ENCODE results near the gene PRRT4.

Gene PRRT4

DNA sequence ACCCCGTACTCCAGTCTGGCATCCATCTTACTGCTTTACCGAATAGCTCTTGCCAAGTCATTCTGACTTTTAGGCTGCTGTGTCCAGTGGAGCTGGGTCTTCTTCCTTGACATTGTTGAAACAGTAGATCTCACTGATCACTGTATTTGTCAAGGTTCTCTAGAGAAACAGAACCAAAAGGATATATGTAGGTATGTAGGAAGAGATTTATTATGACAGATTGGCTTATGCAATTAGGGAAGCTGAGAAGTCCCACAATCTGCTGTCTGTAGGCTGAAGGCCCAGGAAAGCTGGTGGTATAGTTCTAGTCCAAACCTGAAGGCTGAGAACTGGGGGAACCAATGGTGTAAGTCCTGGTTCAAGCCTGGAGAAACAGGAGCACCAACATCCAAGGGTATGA, 12.1 kb upstream of the PRRT4 start:
- no peak for DNase-seq

DNA sequence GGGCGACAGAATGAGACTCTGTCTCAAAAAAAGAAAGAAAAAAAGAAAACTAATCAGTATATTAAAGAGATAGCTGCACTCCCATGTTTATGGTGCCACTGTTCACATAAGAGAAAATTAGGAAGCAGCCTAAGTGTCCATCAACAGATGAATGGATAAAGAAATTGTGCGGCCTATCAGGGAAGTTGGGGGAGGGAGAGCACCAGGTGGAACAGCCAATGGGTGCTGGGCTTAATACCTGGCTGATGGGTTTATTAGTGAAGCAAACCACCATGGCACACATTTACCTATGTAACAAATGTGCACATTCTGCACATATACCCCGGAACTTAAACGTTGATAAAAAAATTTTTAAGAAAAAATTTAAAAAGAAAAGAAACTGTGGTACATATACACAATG, 9.0 kb upstream of the PRRT4 start:
- no peak for DNase-seq

DNA sequence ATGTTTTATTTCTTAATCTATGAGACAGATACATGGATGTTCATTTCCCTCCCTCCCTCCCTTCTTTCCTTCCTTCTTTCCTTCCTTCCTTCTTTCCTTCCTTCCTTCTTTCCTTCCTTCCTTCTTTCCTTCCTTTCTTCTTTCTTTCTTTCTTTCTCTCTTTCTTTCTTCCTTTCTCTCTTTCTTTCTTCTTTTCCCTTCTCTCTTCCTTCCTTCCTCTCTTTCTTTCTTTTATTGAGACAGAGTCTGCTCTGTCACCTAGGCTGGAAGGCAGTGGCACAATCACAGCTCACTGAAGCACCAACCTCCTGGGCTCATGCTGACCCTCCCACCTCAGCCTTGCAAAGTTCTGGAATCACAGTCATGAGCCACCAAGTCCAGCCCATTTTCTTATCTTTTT, 5.5 kb upstream of the PRRT4 start:
- DNase-seq = no peak

DNA sequence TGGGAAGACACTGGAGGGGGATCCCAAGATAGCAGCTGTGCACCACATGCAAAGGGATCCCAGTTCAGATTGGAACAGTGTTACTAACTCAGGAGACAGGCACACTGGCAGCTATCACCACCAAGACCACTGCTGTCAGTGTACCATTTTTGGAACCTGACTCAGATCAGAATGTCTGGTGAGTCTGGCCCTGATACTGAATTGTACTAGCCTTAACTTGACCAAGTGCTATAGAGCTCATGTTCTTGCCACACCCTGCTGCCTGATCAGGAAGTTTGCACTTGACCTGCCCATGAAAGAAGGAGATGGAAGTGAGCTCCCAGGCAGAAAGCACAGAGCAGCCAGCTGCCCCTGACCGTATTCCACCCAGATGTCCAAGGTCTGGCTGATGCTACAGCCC, 4.8 kb upstream of the PRRT4 start:
- DNase-seq = no peak

DNA sequence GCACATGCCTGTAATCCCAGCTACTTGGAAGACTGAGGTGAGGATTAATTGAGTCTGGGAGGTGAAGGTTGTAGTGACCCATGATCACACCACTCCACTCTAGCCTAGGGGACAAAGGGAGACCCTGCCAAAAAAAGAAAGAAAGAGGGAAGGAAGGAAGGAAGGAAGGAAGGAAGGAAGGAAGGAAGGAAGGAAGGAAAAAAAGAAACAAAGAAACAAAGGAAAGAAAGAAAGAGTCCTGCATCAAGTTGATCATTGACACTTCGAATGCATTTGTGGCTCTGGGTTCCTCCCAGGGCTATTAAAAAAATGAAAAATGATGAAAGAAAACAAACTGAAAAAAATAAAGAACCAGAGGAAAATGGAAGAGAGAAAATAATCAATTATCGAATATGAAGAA, 3.9 kb upstream of the PRRT4 start:
- no peak for DNase-seq

DNA sequence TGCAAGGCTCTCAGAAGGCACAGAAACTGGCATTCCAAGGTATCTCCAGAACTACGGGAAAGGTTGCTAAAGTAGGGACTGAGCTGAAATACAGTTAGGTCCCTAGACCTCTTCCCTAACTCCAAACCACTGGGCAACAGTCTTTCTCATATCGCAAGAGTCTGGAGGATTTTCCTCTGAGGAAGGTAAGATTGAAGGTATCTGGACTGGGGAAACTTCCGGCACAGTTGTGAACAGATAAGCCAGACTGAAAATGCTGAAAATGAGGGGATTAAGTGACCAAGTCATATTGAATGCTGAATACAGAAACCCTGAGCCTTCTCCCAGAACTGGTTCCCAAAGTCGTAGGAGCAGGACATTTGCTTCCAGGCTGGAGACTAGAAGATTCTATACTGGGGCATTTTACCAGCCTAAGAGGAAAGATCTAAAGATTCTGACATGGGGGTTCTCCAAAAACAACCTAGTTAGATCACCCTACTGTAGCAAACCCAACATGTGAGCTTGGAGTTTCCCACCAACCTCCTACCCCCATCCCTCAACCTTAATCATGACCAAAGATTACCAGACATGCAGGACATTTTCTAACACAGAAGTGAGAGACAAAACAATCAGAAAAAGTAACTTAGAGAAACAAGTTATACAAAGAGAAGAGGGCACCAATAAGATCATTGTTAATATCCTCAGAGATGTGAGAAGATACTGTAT, 2.8 kb upstream of the PRRT4 start:
- DNase-seq = no peak

DNA sequence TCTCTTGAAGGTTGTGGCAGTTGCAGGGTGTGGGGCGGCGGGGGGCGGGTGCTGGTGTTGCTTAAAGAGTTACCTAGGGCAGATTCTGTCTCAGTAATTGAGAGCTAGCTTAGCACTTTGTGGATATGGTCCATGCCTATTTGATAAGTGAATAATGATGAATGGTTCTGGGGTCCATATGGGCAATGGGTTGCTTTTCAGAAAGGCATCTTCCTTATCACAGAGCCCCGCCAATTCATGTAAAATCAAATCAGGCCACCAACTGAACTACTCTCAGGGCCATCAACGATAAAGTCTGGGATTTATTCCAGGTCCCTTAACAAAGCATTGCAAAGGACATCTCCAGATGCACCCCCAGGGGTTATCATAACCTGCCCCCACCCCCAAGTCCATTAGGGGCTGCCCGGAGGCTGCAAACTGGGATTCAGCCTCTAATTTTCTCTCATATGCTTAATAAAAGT, 1.8 kb upstream of the PRRT4 start:
- DNase-seq = no peak

DNA sequence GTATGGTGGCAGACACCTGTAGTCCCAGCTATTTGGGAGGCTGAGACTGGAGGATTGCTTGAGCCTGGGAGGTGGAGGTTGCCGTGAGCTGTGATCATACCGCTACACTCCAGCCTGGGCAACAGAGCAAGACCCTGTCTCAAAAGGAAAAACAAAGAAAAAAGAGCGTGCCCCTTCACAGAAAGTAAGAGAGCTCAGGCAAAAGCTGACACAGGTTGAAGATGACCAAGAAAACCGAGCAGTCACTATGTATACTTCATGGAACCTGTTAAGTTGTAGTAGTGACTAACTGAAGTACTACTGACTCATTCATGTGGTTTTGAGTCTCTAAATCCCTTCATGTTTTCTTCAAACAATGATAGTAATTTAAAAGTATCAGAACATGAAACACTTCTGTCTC, 1.2 kb upstream of the PRRT4 start:
- no peak for DNase-seq

DNA sequence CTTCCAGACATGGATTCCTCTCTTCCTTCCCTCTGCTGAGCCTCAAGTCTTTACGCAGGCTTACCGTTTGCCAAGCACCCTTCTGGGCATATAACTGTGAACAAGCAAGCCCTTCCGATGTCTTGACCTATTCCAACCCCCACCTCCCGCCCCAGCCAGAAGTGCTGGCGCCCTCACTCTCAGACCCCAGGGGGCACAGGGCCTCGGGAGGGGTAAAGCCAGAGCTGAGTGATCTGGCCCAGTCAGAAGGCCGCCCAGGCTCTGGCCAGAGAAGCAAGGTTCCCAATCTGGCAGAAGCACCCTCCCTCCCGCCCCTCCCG, 1.2 kb downstream of the PRRT4 start:
- DNase-seq = no peak

DNA sequence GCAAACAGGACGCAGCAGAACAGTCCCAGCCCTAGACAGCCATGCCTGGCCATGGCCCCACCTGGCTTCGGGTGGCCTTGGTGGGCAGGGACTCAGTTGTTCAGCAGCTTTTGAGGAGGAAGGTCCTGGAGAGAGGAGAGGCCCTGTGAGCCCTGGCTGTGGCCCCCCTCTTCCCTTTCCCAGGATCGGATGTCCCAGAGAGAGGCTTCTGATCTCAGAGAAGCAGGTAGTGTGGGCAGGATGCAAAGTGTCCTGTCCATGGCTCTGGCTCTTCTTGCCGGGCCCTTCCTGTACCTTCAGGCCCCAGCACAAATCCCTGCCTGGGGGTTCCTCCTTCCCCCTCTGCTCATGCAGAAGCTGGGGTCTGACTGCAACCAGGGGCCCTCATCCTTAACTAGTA, 1.6 kb downstream of the PRRT4 start:
- no peak for DNase-seq

DNA sequence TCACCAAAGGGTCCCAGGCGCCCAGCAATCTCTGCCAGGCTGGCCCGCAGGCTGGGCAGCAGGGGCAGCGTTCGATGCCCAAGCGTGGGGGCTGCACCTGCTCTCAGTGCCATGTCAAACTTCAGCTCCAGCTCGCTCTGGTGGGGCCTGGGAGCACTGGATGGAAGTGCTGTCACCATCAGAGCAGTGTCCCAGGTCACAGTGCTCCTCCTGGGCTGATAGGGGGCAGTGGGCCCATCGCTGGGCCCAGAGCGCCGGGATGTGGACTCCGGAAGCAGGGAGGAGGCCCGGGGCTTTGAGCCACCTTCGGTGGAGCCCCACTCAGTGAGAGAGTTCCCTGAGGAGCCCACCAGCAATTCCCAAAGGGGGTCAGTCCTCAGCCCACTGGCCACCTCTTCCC, 2.2 kb downstream of the PRRT4 start:
- no peak for DNase-seq

DNA sequence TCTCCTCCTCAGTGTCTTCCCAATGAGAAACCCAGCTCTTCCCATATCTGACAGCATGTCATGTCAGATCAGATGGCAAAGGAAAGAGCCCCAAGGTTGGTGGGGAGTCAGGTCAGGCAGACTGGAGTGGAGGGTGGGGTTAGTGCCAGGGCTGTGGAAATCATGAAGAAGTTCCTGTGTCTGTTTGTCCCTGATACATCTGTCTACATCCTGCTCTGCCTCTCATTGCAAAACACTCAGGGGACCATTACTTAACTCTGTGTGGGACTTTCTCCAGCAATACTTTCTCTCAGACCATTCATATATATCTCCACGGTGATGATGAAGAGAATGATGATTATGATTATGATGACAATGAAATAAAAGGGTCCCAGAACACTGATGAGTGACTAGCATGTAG, 3.3 kb downstream of the PRRT4 start:
- DNase-seq = no peak

DNA sequence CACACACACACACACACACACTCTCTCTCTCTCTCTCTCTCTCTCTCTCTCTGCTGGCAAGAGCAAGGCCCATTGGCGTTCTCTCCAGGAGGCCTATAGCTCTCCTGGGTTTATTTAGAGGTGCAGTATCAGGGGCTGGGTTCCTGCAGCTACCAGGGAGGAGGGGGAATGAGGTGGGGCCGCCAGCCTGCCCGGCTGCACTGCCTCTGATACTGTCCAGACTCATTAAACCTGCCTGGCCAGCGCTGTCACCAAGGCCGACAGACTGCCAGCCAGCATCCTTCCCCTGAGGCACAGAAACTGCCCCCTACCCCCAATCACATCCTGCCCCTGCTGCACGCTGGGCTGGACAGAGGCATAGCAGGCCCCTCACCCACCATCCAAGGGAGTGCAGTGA, 4.3 kb downstream of the PRRT4 start:
- DNase-seq = no peak

DNA sequence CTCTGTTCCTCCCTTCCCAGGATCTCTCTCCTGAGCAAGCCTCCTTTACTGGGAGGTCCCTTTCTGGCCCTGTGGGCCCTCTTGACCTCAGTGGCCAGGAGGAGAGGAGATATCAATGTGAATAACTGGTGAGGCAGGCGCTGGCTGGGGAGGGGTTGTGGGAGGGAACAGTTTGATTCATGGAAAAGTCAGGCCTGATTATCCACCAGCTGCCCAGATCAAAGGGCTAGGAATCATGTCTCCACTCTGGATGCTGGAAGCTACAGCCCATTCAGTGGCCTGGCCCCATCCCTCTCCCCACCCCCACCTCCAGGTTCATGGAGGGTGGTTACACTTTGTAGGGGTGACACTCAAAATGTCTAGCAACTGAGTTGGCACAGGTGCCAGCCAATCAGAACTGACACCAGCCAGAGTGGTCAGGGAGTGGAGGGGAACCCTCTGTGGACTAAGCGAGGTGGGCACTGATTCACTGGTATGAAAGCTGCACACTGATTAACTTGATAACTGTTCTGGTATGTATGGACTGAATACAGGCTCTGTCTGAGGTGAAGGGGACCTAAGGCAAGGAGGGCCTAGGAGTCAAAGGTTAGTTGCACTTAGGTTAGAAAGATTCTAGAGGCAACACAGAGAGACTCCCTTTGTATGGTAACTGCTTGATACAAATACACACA, 4.8 kb downstream of the PRRT4 start:
- DNase-seq = no peak

DNA sequence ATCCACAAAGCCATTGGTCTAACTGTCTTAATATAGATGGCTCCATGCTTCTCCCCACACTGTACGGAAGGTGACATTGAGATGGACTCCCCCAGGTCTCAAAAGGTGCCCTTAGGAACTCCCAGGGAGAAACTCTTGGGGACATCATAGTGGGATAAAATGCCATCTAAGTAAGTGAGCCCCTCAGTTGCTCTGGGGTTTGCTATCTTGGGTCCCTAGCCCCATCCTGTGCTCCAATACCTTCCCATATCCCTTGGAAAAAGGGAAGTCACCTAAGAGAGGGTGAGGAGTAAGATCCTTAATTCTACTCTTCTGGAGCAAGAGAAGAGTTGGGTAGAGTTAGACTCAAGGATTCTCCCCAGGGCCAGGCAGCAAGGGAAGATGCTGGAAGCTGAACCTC, 7.9 kb downstream of the PRRT4 start:
- no peak for DNase-seq

DNA sequence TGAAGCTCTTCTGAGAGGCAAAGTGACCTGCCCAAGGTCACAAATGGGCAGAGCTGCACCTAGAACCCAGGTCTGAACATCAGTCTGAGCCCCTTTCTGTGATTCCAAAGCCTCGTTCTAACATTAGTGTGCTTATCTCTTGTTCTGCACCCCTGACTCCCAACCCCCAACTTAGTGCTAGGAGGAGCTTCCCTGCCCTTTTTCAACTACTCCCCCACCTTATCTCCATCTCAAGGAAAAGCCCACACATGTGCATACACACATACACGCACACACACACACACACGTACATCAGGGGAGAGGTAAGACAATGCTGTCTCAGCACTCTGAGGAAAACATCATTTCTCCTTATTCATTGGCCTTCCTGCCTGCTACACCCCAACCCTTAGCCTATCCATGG, 8.3 kb downstream of the PRRT4 start:
- DNase-seq = no peak

DNA sequence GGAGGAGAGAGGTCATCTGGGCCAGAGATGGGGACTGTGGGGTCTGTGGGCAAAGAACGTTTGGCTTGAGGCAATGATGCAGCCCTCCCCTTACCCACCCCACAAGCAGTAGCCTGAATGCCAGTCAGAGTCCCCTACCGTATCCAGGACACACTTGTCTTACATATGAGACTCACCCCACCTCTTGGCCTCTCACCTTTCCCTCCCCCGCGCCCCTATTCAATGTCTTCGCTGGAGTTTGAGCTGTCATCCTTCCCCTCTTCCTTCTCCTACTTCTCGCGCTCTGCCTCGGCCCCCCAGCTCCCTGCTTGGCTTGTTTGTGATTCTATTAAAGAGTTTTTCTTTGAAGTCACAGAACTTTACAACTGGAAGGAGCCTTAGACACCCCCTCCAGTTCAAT, 8.9 kb downstream of the PRRT4 start:
- DNase-seq = no peak

DNA sequence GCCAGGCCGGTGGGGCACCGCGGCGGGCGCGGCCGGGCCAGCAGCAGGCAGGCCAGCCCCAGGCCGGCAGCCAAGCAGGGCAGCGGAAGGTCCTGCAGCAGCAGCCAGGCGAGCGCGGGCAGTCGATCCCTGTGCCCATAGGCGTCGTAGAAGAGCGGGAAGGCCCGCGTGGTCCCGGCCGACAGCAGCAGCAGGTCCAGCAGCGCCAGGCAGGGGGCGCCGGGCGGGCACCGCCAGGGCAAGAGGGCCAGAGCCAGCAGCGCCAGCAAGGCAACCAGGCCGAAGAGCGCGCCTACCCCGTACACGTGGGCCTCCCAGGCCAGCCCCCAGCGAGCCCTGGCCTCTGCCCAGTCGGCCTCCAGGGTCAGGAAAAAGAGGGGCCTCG, 9.3 kb downstream of the PRRT4 start:
- DNase-seq = no peak

DNA sequence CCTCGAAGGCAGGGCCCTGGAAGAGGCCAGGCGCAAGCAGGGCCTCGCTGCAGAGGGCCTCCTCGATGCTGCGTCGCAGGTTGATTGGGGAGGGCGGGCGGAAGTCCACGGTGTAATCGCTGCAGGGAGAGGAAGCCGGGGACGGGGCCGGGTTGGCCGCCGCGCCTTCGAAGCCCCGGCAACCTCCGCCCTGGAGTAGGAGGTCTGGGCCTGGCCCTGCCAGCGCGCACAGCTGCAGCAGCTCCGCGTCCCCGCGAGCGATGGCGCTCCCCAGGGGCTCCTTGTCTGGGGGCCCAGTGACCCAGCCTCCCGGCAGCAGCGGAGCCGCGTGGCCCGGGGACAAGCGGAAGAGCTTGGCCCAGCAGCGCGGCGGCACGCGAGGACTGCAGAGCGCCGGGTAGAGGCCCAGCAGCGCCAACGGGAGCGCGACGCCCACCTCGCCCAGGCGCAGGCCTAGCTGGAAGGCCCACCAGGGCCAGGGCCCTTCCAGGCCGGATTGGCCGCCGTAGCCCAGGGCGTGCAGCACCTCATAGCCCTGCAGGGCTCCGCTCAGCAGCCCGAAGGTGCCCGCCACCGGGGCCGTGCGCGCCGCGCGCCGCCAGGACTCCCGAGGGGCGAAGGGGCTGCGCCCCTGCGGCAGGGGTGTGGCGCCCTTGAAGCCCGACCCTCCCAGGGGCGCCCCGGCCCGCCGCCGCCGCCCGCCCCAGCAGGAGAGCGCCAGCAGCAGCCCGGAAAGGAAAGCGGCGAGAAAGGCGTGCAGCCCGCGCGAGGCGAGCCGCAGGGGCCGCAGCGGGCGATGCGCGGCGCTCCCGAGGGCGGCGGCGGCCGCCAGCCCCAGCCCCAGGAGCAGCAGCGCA, 10.0 kb downstream of the PRRT4 start:
- no peak for DNase-seq

DNA sequence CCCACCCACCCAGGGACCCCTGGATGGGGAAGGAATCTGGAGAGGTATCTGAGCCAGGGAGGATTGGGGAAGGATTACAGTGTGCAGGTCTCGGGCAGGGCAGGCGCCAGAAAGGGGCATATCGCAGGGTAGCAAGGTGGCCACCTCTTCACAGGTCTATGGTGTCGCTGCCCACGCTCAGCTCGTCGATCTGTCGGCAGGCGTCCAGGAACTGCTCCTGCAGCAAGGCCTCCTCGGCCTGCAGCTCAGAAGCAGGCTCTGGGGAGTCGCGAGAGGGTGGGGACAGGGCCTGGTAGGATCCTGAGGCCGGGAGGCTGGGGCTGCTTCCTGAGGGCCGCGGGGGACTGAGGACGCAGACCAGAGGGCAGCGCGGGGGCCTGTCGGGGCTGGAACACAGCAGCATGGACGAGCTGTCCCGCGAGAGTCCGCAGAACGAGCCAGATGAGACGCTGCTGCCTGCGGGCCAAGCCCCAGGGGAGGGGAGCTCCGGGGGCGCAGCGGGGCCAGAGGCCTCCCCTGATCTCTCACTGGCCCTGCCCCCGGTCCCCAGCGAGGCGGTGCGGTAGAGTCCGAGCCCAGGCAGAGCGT, 10.7 kb downstream of the PRRT4 start:
- DNase-seq = no peak

DNA sequence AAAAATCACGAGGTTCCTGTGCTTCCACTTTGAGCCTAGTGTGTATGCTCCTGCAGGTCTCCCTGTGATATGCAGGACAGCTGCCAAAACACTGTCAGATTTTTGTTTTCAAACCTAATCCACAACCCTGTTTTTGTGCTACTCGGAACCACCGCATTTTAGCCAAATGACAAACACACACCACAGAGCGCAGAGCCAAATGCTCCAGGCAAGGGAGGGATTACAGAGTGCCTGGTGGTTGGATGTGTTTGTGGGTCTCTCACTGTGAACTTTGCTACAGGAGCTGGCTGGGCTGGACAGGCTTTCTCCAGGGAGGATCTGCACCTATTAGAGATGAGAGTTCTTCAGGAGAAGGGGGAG, 12.0 kb downstream of the PRRT4 start:
- DNase-seq = no peak

DNA sequence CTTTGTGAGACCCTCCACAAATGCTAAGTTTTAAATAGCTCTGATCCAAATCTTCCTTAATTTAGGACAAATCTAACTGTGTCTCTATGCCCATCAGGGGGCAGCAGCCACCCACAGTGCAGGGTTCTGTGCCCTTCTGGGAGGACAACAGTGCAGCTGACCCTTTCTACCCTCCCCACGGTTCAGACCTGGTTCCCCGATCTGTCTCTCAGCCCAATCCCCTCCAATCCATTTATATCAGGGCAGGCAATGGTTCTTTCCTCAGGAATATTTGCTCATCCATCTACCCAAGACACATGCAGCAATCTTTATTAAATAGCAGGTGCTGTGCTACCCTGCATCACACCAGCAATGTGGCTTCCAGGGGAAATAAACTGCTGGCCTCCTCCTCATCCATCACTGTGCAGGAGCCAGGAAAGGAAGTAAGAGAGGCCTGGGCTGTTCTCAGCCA, 13.8 kb downstream of the PRRT4 start:
- peak; percentile 1 for DNase-seq

DNA sequence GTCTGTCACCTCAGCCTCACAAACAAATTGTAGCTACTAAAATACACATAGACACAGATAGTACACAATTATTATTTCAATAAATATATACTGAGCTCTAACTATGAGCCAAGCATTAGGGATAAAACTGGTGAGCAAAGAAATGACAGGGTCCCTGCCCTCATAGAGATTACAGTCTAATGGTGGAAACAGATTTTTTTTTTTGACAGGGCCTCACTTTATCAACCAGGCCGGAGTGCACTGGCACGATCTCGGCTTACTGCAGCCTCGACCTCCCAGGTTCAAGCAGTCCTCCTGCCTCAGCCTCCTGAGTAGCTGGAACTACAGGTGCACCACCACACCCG, 17.1 kb downstream of the PRRT4 start:
- DNase-seq = no peak
